ENCODE results near the gene TSHZ2.
A peak's percentile ranks its signal among the peaks of the same experiment; 100 is the strongest.

TSHZ2 gene

GRCh38 chr20:53064935-53065334 lies 92.8 kb downstream of the TSHZ2 start:
- no peak for DNase-seq (ENCODE audit: low spot score)

DNA sequence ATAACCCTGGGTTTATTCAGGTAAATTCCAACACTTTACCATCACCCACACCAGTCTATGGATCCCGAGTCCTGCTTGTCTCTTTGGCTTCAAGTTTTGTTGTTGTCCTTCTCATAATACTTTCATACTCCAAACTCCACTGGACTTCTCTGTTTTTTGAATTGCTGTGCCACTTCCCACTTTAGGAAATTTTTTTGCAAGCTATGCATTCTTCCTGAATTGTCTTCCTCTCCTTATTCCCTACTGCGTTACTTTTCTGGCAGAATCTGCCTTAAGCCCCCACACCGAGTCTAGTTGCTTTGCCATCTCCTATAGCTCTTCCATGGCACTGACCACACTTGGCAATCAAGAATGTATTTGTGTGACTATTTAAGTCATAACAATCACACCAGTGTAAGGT lies 96.1 kb downstream of the TSHZ2 start:
- no peak for DNase-seq (ENCODE audit: low spot score)

DNA sequence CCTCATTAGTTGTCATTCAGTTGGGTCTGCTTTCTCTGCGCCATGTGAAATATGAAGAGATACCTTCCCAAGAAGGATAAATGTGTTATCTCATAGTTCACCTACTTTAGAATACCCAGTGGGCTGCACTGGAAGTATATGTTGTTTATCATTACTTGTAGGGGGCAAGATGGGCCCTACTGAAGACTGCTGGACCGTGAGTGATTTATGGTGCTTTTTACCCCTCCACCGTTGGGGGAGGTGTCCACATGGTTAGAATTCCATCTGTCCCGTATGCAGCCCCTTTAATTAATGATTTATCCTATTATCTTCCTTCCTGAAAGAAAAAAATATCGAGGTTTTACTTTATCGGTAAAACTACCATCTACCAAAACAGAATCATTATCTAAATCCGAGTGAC lies 97.0 kb downstream of the TSHZ2 start:
- no peak for DNase-seq (ENCODE audit: low spot score)

- DNase-seq (ENCODE audit: low spot score): no peak
These were observed 98.1 kb downstream of the TSHZ2 start for GRCh38 chr20:53070224-53070623.

DNA sequence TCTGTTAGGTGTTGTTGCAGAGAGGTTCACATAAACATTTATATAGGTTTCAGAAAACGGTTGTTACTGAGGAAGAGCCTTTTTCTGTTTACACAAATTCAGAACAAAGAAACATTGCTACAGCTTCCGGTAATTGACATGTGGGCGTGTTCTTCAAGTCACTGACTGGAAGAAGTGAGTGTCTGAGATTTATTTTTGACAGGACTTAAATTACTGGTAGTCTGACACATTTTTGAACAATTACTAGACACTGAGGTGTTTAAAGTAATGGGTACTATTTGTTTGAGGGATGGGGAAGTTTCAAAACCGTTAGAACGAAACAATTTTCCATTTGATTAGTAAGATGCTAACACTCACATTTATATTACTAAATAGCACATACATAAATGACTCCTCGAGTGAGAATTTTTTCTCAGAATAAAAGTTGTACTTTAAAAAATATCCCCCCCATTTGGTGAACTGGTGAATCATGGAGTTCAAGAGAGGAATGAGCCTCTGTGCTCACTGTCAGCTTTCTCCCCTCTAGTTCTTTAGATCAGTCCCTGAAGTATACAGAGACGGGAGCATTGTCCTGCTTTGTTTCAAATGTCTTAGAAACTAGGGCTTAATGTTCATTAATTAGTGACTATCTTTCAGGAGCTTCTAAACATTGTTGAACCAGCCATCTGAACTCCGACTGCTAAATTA lies 98.7 kb downstream of the TSHZ2 start:
- peak; percentile 84 for DNase-seq (ENCODE audit: low spot score)

DNA sequence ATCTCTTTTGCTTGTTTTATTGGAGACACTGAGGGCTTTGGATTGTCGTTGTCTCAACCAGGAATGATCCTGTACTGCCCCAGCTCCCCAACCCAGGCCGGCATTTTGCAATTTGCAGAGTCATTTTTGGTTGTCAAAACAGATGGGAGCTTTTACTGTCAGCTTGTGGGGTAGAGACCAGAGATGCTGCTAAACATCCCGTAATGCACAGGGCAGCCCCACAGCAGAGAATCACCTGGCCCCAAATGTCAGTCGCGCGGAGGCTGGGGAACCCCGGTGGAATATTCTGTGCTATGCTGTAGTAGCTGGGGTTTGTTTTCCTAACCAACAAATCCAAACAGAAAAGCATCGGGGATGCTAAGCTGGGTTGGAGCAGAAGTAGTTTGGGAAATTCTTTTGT lies 99.7 kb downstream of the TSHZ2 start:
- DNase-seq (ENCODE audit: low spot score): no peak

DNA sequence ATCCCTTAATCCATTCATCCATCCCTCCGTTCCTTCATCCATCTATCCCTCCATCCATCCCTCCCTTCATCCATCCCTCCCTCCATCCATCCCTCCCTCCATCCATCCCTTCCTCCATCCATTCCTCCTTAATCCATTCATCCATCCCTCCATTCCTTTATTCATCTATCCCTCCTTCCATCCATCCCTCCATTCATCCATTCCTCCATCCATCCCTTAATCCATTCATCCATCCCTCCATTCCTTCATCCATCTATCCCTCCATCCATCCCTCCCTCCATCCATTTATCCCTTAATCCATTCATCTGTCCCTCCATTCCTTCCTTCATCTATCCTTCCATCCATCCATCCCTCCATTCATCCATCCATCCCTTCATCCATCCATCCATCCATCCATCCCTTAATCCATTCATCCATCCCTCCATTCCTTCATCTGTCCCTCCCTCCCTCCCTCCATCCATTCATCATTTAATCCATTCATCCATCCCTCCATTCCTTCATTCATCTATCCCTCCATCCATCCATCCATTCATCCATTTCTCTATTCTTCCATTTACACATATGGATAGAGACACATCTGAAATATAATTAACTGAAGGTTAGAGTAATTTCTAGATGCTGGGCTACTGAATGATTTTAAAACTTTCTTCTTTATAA lies 100.9 kb downstream of the TSHZ2 start:
- DNase-seq (ENCODE audit: low spot score): no peak

- peak; percentile 39 for DNase-seq (ENCODE audit: low spot score)
These were observed 101.7 kb downstream of the TSHZ2 start for GRCh38 chr20:53073636-53074415.

- DNase-seq (ENCODE audit: low spot score): no peak
These were observed 102.7 kb downstream of the TSHZ2 start for GRCh38 chr20:53074811-53075314.

GRCh38 chr20:53076668-53077067 lies 104.5 kb downstream of the TSHZ2 start:
- no peak for DNase-seq (ENCODE audit: low spot score)

DNA sequence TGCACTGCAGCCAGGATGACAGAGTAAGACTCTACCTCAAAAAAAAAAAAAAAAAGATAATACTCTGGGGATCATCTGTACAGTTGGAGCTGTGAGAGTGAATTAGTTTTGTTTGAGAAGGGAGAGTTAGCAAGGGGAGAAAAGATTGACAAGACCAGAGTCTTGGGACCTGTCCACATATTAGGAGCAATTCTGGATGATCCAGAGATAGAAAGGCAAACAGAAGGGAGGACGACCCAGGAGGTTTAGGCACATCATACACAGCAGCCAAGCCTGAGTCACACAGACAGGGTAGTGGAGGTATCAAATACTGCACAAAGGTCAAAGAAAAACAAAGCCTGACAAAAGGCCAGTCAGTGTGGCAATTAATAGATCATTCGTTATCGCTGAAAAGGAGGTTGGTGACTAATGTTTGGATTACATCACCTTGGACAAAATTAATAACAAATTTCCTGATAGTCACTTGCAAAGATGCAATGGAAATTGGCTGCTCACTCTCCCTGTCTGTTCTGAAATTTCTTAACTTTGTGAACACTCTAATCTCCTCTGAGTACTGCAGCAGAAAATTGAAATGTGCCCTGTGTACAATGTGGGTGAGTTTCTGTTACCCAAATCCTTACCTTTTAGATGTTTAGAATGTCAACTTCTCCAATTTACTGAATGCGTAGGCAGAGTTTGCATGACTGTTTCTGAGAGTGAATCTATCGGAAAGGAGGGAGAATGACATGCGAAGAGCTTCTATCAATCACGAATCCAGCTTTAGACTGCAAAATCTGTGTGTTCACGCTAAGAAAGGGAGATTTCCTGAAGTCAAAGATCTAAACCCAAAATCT lies 105.4 kb downstream of the TSHZ2 start:
- DNase-seq (ENCODE audit: low spot score): peak; percentile 71

GRCh38 chr20:53078761-53079160 lies 106.6 kb downstream of the TSHZ2 start:
- no peak for DNase-seq (ENCODE audit: low spot score)

GRCh38 chr20:53079261-53079691 lies 107.1 kb downstream of the TSHZ2 start:
- DNase-seq (ENCODE audit: low spot score): no peak

- no peak for DNase-seq (ENCODE audit: low spot score)
These were observed 107.9 kb downstream of the TSHZ2 start for GRCh38 chr20:53079828-53080686.

DNA sequence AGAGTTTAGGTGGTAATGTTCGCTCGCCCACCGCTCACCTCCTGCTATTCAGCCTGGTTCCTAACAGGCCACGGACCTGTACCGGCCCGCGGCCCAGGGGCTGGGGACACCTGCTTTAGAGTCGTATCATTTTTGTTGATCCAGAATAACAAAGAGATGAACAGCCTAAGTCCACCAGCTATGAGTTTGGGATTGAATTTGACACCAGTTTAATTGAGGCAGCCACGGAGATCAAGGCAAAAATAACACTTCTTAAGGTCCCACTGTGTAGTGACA lies 108.5 kb downstream of the TSHZ2 start:
- no peak for DNase-seq (ENCODE audit: low spot score)

GRCh38 chr20:53080969-53081871 lies 109.1 kb downstream of the TSHZ2 start:
- no peak for DNase-seq (ENCODE audit: low spot score)

- no peak for DNase-seq (ENCODE audit: low spot score)
These were observed 110.0 kb downstream of the TSHZ2 start for GRCh38 chr20:53081916-53082863.

DNA sequence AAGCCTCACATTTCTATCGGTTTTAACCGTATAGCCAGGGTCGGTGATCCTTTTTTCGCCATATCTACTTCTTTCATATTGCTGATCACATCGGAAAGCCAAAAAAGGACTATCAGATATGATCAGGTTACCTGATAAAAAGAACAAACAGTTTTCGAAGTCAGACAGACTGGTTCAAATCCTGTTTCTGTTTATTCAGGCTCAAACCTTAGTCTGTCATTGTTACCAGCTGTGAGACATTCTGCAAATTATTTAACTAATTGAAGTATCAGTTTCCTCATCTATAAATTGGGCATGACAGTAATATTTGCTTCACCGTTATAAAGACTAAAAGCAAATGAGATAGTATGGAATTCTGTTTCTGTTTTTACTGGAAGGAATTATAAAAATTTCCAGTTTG lies 111.3 kb downstream of the TSHZ2 start:
- no peak for DNase-seq (ENCODE audit: low spot score)

GRCh38 chr20:53084408-53084997 lies 112.3 kb downstream of the TSHZ2 start:
- no peak for DNase-seq (ENCODE audit: low spot score)

All from activated CD4-positive, alpha-beta T cell treated with anti-CD3 and anti-CD28 coated beads, Interleukin-2, Interleukin-4, amounts not matched to agents 100 ng/mL and 50 ng/mL, durations not matched to agents 16 hours and 8 hours (primary cell).